Renal cortex interstitium (tissue), 11 donors: ENCODE measurements around the gene VIL1. TPM values are rescaled to one million over a fixed set of nuclear protein-coding genes. Genes with fewer than 3 reads are reported as not detected.

Source experiments
- DNase-seq, 11 donors: peaks; one replicate each; pipeline ENCODE4 v3.0.0-alpha.2; 2013; ENCODE audit warnings: low read depth in 9 of 11, low spot score in 4 of 11; ENCODE audit errors: extremely low read depth in 1 of 11
- polyA plus RNA-seq, 3 donors: library from polyadenylated mRNA; unstranded; fragments of 120-200 nt; gene quantifications; one replicate each; pipeline ENCODE4 v1.2.1, GENCODE V29; 2013; ENCODE audit not compliant: insufficient read length in 3 of 3

The VIL1 gene
- polyA plus RNA-seq, 3 donors, result 21.3 to 41.5 (median 21.6) TPM

- DNase-seq, result no peak
These were observed 8.8 kb downstream of the VIL1 start for GRCh38 chr2:218427741-218428140.

- DNase-seq, result no peak
These were observed 10.1 kb downstream of the VIL1 start for GRCh38 chr2:218428846-218429558.

- no peak for DNase-seq
These were observed 11.2 kb downstream of the VIL1 start for GRCh38 chr2:218429911-218430692.

- DNase-seq, result no peak
These were observed 11.8 kb downstream of the VIL1 start for GRCh38 chr2:218430721-218431120.

- no peak for DNase-seq
These were observed 13.0 kb downstream of the VIL1 start for GRCh38 chr2:218431878-218432277.

- DNase-seq, result no peak
These were observed 13.9 kb downstream of the VIL1 start for GRCh38 chr2:218432676-218433365.

GRCh38 chr2:218434456-218434855 is 15.5 kb downstream of the VIL1 start:
- DNase-seq, result no peak

- no peak for DNase-seq
These were observed 16.4 kb downstream of the VIL1 start for GRCh38 chr2:218435003-218435982.

- no peak for DNase-seq
These were observed 18.1 kb downstream of the VIL1 start for GRCh38 chr2:218436992-218437391.

- DNase-seq, result no peak
These were observed 19.0 kb downstream of the VIL1 start for GRCh38 chr2:218437969-218438368.

- DNase-seq, result no peak
These were observed 19.7 kb downstream of the VIL1 start for GRCh38 chr2:218438596-218438995.

- no peak for DNase-seq
These were observed 25.9 kb downstream of the VIL1 start for GRCh38 chr2:218444692-218445357.

GRCh38 chr2:218445602-218446001 is 26.7 kb downstream of the VIL1 start:
- DNase-seq, result no peak

GRCh38 chr2:218446547-218446946 is 27.6 kb downstream of the VIL1 start:
- no peak for DNase-seq

- no peak for DNase-seq
These were observed 28.1 kb downstream of the VIL1 start for GRCh38 chr2:218447072-218447471.

GRCh38 chr2:218448934-218449333 is 30.0 kb downstream of the VIL1 start:
- DNase-seq, result no peak

GRCh38 chr2:218452079-218452478 is 33.2 kb downstream of the VIL1 start:
- DNase-seq, result no peak

- no peak for DNase-seq
These were observed 37.9 kb downstream of the VIL1 start for GRCh38 chr2:218456849-218457248.
